GDM1 (cell line): ENCODE data around the gene MAP2K3.

Source experiments
- DNase-seq: peaks from one replicate; lab custom pipeline; 2025; lab: John Stamatoyannopoulos, UW

MAP2K3 gene

DNA sequence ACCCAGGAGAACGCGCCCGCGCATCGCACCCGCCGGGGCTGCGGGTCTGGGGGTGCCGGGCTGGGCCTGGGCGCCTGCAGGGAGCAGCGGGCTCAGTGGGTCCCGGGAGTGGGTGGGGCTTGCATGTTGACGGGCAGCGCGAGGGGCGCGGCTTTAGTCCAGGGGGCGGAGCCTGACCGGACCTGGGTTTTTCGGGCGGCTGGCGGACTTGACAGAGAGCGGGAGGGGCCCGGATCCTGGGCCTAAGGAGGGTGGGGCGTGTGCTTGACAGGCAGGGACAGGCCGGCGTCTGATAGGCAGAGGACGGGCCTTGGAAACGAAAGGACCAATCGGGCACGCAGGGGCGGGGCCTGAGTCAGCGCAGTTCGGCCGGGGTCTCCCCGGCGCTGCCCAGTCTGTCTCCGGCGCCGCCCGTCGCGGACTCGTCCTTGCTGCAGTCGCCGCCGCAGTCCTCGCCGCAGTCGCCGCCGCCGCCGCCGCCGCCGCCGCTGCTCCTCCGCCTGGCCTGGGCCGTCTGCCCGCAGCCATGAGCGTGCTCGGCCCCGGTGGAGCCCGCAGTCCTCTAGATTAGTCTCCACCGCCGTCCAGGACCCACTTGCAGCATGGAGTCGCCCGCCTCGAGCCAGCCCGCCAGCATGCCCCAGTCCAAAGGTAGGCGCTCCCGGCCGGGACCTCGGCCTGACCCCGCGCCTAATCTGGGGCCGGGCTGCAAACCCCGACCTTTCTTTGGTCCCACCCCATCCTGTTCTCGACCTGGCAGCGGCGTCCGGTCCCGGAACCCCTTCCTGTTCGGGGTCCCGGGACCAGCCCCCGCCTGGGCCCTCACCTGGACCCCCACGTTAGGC is at the start of gene MAP2K3:
Gene MAP2K3 (plus strand): TSS at position 393 of the 845 bp plus-strand sequence. CDS start 210 bp downstream, at position 603.
- peak; percentile 95 for DNase-seq

DNA sequence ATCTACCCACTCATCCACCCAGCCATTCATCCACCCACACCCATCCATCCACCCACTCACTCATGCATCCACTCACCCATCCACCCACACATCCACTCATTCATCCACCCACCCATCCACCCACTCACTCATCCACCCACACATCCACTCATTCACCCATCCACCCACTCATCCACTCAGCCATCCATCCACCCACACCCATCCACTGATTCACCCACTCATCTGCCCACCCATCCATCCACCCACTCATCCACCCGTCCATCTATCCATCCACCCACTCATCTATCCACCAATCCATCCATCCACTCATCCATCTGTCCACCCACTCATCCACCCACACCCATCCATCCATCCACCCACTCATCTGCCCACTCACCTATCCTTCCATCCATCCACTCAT is 48.6 kb upstream of the MAP2K3 start:
- DNase-seq: no peak

DNA sequence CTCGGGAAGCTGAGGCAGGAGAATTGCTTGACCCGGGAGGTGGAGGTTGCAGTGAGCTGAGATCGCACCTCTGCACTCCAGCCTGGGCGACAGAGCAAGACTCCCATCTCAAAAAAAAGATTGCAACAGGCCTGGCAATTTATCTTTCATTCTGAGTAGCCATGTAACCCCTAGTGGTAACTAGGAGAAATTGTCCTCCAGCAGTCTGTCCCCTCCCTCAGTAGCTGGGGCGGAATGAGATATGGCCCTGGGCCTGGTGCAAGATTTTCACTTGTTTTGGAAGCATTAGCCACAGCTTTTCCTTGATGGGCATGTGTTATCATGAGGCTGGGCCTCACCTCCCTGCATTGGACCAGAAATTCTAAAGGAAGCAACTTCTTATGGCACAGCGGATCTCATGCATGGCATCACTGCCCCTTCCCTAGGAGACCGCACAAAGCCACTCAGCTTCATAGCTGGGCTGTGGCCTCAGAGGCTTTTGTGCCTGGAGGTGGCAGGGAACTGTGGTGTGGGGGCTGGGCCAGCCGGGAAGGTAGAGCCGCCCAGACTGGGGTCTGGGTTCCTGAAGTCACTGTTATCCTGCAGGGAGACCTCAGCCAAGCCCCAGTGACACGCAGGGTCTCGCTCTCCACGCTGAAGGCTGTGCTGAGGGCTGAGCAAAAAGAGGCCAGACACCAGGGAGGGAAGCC is 44.7 kb upstream of the MAP2K3 start:
- no peak for DNase-seq

DNA sequence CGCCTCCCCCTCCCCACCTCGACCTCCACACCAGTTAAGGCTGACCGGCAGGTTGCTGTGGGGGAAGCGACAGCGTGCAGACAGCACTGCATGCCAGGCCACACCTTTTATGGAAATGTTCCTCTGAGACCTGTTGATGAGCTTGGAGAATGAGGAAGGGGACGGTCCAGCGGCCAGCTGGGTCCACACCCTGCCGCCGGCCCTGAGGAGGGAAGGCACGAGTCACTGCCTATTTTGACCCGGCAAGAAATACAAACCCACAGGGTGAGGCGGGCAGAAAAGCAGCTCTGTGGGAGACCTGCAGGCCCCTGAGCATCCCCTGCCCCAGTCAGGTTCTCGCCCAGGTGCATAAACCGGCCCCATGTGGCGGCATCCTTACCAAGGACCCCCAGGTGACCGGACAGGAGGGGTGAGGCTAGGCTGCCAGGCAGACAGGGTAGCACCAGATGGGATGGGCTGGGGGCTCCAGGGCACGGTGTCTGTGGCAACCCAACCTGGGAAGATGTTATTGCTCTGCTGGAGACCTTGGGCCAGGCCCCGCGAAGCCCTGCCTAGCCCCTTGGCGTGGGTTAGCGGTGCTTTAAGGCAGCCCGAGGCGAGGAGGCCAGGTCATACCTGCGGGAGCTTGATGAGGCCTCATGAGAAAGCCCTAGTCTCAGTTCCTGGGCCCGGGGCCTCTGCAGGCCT is 44.0 kb upstream of the MAP2K3 start:
- DNase-seq: no peak

DNA sequence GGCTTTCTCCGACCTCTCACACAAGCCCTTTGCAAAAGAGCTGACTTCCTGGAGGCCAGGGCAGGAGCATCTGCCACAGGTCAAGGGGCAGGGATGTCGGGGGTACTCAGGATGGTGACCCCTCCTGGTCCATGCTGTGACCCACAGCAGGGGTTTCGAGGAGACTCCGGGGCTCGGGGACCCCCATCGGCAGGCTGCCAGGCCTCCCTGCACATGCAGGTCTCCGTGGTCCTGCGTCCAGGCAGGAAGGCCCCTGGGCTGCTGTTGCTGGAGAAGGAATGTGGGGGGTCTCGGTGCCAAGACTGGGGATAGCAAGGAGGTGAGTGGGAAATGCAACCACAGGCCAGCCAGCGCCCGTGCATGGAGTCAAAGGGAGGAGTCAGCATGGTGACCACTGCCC is 42.9 kb upstream of the MAP2K3 start:
- no peak for DNase-seq

DNA sequence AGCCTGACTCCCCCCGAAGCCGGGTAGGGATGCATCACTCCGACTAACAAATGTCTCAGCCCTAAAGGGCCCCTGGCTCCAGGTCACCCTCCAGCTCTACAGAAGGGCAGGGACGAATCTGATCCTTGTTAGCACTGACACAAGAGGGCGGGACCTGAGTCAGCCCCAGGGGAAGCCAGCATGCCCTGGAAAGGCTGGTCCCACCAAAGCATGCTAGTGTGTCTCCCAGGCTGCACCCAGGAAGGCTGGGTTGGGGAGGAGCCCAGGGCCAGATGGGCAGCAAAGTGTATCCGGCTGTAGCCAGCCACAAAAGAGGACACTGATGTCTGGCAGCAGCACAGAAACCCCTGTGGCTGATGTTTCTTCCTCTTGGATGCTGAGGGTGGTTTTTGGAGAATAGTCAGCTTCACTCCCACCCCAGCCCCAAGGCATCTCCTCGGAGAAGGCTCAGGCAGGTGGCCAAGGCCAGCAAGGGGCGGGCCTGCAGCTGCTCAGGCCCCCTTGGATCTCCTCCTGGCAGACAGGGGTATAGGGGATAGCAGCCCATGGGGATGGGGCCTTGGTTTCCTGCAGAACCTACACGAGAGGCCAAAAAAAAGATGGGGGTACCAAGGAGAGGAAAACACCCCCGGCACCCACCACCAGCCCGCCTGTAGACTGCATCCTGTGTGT is 42.3 kb upstream of the MAP2K3 start:
- DNase-seq: no peak

DNA sequence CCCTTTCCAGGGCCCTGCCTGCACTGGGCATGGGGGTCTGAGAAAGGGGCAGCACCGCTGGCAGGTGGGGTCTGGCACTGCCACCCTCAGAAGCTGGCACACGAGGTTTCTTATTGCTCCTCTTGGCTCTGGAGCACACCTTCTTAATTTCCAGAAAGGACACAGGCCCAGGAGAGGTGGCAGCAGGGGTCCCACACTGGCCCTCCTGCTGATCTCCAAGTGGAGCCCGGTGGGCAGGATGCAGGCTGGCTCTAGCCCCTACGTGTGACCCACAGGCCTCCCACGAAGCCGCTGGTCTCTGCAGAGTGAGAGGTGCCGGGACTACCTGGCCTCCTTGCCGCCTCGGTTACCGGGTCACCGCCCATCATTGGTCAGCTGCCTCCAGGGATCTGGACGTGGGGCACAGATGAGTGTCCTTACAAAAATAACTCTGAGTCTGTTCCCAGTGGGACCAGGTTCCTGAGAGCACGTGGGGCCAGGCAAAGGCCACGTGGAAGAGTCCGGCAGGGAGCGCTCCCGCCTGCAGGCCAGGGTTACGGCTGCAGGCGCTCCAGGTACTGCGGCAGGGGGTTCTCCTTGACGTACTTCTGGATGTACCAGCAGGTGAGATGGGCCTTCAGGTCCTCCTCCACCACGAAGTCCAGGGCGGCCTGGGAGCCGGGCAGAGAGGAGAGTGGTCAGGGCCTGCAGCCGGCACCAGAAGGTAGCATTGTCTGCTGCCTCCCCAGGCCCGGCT is 41.6 kb upstream of the MAP2K3 start:
- no peak for DNase-seq

DNA sequence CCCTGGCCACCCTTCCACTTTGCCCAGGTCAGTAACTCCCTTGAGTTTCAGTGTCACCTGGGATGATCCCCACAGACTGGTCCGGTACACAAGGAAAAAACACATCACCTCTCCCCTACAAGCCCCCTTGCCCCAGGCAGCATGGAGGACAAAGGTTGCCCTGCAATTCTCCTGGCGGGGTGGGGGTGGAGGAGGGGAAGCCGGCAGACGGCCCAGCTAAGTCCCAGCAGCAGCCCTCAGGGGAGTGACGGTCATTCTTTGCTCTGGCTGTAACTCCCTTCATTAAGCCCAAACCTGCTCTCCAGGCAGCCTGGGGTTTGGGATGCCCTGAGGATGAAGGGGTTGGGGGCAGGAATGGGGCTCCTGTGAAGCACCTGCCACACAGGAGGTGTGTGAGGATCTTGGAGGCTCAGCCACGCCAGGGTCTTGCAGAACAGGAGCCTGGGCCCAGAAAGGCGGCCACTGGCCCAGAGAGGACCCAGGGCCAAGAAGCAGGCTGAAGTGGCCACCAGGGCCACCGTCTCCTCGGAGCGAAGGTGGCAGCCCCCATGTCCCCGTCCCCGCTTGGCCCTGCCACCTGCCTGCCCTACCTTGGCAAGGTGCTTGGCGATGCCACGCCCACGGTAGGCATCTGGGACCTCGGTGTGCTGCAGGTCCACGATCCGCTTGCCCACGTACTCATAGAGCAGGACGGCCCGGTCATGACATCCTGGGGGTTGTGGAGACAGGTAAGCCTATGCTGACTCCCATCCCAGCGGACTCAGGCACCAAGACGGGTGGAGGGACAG is 40.8 kb upstream of the MAP2K3 start:
- DNase-seq: no peak

DNA sequence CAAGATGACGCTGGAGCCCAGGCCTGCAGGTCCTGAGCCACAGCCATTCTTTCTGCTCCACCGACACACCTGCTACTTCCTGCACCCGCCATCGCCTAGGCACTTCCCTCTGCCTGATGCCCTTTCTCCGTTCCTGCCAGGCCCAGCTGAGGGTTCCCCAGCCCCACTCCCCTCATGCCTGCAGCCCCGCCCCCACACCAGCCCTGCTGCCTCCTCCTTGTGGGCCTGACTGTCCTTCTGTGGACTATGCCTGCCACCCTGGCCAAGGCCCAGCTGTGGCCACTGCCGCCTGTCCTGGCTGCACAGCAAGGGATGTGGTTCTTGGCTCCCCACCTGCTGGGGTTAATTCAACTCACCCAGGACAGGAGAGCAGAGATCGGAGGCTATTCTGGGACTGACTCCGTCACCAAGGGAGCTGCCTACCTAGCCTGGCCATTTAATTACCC is 38.8 kb upstream of the MAP2K3 start:
- no peak for DNase-seq

DNA sequence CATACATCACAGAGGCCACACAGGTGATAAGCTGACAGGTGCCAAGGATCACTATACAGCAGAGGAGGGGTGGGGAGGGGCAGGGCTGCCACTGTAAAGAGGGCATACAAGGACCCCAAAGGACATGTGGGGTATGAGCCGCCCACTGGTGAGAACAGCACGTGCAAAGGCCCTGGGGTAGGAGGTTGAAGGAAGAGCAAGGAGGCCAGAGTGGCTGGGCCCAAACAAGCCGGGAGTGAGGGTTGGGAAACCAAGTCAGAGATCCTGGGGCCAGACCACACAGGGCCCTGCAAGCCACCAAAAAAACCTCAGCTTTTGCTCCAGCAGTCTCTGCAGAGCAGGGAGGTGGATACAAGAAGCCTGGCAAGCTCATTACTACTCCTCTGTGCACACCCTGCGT is 37.8 kb upstream of the MAP2K3 start:
- DNase-seq: no peak

DNA sequence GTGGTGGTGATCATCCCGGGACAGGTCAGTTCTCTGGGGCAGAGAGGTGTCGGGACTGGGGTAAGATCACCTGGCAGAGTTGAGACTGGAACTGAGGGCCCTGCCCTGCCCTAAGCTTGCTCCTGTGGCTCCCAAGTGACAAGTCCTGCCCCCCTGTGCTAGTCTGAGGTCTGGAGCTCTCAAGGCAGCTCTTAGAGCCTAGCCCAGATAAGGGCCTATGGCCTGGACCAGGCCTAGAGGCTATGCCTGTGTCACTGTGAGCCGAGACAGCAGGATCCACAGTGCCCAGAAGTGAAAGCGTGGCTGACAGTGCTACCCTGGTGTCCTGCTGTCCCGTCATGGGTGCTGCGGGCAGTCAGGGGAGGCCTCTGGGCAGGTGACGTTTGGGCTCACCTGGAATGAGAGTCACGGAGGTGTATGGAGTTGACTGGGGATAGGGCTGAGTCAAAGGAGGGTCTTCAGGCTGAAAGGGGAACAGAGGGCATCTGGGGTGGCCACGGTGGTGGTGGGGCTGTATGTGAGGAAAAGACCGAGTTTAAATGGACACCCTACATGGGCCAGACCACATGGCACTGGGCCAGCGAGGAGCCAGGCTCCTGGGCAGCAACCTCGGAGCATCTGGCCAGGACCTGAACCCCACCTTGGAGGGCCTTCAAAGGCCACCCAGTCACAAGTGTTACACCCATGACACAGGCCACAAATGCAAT is 36.8 kb upstream of the MAP2K3 start:
- DNase-seq: no peak

DNA sequence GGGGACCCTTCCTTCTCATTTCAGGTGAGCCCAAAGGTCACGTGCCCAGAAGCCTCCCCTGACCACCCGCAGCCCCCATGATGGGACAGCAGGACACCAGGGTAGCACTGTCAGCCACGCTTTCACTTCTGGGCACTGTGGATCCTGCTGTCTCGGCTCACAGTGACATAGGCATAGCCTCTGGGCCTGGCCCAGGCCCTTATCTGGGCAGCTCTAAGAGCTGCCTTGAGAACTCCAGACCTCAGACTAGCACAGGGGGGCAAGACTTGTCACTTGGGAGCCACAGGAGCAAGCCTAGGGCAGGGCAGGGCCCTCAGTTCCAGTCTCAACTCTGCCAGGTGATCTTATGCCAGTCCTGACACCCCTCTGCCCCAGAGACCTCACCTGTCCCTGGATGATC is 36.0 kb upstream of the MAP2K3 start:
- DNase-seq: no peak

DNA sequence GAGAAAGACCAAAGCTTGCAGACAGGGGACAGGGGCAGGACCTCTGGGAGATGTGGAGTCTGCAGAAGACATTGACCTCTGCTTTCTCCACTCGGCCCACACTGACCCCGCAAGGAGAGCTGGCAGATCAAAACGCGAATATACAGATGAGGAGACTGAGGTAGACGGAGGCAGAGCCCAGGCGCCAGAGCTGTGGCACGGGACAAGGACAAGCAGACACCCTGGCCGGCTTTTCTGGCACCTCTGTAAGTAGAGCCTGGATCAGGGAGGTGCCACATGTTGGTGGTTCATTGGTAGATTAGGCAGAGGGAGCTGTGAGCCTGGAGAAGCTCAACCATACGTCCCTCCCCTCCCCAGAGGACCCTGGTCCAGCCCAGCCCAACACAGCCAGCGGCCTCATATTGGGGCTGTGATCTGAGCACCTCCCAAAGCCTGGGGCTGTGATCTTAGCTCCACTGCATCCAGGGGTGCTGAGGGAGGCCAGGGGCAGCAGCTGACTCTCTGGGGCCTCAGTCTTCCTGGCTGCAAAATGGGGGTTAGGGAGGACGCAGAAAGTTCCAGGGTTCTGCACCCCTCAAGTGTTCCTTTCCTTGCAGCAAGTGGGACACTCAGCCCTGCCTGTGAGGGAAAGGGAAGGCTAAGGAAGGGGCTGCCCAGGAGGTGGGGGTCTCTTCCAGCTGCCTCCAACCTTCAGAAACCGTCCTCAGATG is 35.3 kb upstream of the MAP2K3 start:
- DNase-seq: no peak

DNA sequence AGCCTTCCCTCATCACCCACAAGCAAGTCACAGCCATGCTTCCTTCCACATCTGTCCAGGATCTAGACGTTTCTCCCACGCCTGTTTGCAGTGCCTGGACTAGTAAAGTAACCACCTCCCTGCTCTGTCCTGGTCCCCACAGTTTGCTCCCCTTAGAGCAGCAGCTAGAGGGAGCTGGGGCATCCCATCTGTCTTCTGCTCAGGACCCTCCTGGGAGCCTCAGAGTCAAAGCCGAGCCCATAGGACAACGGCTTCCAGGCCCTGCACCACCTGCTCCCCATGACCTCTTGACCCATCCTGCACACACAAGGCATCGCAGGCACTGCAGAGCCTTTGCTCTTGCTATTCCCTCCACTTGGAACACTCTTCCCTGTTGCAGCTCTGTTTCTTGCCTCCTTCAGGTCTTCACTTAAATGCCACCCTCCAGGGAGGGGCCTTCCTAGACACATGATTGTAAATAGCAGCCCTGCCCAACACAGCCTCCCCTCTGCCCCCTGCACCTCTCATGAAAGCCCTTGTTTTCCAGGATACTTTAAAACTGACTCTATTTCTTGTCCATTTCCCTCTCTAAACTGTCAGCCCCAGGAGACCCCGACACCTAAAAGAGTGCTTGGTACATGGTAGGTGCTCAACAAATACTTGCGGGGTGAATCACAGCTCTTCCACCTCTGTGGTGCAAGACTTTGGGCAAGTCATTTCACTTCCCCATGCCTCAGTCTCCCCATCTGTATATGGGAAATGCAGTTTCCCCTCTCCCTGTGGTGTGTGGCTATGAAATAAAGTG is 34.4 kb upstream of the MAP2K3 start:
- no peak for DNase-seq

DNA sequence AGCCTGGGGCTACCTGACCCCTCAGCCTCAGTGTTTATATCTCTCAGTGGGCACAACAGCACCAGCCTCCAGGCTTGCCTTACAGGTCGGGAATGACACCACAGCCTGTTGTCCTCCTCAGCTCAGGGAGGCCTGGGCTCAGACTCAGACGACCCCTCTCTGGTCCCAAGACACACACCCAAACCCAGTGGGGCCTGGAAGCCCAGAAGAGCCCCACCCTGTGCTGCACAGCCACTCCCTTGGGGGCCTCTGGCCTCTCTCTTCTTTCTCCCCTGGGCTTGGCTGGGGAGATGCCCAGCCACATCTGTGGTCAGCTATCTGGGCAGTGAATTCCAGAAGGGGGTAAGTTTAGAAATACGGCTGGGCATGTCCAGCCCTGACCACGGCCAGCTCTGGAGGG is 33.7 kb upstream of the MAP2K3 start:
- DNase-seq: no peak

DNA sequence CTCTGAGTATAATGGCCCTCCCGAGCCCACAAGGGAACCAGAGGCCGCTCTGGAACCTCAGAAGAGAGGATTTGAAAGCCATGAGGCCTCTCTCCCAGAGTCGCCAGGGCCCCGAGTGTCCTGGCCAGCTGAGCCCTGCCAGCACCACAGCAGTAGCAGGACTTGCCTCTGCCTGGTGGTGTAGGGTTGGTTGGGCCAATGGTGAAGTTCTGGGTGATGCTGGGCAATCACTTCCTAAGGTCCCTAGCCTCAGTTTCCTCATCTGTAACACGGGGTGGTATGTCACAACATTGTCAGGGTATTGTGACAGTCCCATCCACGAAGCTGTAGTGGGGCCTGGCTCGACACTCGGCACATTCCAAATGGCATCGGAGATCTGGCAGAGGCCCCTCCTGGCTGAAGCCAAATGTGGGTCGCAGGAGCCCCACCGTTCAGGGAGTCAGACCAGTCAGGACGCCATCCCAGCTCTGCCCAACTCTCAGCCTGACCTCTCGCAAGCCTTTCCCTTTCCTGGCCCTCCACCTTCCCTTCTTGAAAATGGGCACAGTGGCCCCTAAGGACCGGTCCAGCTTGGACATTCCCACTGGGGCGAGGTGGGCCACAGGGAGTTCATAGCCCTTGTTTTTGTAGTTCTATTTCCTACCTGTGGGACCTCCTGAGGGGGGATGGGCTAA is 33.0 kb upstream of the MAP2K3 start:
- DNase-seq: no peak

DNA sequence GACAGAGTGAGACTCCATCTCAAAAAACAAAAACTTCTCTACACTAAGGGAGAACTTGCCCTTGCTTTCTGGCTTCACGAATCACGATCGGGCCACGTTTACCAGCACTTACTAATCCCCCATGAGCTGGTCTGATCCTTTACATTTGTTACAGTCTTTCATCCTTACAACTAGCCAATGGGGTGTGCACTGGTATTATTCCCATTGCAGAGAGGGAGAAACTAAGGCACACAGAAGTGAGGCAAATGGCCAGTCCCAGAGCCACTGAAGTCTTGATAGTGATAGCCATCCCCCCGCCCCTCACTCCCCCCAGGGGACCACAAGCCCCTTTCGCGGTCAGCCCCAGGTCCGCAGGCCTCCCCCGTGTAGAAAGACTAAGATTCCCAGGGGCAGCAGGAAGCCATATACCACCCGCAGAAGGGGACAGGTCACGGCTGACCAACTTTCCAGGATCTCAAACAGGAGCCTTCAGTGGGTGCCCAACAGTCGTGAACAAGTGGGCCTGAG is 32.2 kb upstream of the MAP2K3 start:
- DNase-seq: no peak
